HG03045 (cell line): Measurements from ENCODE around the gene NFYC.

Experiments
- ATAC-seq: cut with Tn5 transposase; IDR thresholded peaks from one replicate; pipeline ENCODE4 v1.9.1; 2021; ENCODE audit warnings: mild to moderate bottlenecking, moderate library complexity; ENCODE audit not compliant: unreplicated experiment

Gene NFYC

DNA sequence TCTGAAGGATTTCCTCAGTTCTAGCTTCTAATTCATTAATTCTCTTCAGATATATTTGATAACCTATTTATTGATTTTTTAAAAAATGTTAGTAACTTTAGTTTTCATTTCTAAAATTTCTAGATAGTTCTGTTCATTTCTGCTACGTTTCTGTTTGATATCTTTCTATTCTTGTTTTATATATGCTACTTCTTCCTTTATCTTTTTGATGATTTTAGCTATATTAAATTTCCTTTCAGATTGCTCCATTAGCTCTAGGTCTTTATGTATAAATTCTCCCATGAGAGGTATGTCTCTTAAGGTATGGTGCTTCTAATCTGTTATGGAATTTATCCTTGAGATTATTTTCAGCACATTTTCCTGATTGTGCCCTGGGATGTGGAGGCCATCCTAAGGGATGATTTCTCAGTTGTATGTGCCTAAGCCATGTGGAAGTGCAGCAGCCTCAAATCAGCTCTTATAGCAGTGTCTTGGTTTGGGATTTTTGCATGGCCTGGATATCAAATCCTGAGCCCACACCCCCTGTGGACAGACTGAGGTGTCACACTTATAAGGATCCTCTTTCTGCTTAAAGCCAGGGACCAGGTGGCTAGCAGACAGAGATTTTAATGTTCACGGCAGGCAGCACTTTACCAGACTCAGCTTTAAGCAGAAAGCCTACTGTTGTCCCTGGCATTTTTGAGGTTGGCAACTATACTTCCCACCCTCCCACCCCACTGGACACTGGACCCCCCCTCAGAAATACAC, 85.9 kb downstream of the NFYC start:
- ATAC-seq: no peak

DNA sequence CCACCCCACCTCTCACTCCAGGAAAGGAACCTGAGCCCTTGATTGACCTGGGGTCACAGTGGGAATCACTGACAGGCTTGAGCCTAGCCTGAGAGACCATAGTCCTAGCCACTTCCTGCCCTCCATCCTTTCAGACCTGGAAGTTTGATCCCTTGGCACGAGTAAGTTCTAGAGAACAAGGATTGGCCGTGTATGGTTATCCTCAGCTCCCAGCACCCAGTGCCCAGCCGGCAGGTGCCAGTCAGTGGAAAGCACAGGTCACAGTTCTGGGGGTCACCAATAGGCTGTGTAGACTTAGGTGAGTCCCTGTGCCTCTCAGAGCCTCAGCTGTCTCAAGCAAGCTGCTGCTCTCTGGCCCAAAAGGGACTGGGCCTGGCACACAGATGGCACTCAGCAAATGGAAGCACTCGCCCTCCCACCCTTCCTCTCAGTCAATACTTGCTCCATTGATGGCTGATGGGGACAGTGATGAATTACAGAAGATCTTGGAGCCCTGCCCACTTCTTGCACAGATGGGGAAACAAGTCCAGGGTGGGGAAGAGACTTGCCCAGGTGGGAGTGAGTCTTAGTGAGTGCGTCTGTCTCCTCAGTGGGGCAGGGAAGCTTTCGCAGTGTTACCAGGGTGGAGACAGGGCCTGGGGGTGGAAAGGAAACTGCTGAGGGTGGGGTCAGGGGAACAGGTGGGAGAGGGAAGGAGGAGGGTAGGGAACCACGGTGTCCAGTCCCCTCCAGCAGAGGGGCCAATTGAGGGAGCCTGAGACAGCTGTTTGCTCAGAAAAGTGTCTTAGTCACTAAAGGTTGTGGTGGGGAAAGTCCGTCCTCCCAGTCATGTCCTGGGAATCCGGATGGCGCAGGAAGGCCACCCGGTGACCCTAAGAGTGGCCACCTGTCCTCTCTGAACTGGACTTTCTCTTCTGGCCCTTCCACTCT, 89.4 kb downstream of the NFYC start:
- ATAC-seq: no peak

DNA sequence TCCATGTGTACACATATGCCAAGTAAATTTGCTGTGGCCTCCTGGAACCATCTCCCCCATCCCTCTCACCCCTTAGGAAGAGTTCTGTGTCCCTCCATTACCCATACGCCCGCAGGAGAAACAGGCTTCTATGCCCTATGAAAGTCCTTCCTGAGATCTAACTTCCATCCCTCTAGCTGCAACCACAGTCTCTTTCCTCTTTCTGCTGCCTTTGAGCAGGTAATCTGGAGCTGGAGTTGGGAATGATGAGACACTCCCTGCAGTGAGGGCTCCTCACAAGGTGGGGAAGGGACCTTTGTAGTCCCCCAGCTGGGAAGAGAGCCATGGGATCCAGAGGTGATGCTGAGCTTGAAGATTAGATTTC, 90.1 kb downstream of the NFYC start:
- ATAC-seq: no peak

DNA sequence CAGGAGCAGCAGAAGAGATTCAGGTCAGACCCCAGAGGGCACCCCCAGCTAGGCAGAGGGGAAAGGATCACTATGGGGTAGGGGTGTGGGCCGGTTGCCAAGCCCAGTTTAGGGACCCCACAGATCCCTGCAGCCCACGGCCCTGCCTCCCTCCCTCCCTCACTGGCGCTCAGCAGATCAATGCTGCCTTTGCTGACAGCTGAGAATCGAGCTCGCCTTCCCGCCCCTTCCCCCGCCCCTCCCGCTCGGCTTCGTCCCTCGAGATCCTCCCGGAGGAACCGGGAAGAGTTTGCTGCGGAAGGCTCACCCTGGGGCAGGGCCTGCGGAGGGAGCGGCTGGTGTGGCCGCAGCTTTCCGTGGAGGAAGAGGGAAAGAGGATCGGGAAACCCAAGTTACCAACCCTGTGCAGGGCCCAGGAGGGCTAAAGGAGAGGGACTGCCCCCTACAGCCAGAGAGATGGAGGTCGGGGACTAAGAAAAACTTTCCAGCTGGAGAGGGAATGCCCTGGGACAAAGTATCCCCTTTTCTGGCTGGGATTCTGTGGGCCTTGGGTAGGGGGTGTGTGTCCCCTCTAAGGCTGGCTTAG, 91.0 kb downstream of the NFYC start:
- no peak for ATAC-seq

DNA sequence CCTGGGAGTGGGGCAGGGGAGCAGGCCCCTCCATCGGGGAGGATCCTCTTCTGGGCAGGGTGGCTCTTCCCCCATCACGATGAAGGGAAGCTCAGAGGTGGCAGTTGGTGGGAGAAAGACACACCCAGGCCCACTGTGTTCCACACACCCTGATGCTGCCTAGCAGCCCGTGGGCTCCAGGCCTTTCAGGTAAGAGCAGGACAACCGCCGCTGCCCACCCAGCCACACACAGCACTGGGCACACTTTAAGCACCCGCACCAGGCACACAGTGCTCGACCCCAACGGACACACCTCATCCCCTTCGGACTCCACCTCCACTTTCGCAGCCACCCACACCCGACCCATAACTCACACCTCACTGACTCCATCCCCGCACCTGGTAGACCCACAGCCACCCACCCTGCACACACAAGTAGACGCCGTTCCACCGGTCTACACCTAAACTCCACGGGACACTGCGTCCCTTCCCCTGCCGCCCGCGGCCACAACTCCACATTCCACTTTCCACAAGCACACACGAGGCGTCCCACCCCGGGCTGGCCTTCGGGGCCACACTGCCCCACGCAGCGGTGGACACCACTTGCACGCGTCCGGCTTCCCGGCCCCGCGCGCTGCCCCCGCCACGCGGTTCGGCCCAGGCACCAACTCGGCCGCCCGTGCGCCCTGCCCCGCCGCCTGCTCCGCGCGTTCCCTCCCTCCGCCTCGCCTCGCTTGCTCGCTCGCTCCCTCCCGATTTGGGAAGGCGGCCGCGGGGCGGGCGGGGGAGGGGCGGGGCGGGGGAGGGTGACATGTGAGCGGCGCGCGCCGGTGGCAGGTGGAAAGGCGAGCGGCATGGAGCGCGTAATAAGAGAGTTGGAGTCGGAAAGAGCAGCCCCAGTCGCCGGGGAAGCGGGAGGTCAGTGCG, 91.7 kb downstream of the NFYC start, which contains the start of gene KCNQ4:
TSS of gene KCNQ4 (plus strand) at position 787 of the 905 bp plus-strand sequence. CDS start 307 bp downstream, outside the sequence.
- ATAC-seq: no peak

DNA sequence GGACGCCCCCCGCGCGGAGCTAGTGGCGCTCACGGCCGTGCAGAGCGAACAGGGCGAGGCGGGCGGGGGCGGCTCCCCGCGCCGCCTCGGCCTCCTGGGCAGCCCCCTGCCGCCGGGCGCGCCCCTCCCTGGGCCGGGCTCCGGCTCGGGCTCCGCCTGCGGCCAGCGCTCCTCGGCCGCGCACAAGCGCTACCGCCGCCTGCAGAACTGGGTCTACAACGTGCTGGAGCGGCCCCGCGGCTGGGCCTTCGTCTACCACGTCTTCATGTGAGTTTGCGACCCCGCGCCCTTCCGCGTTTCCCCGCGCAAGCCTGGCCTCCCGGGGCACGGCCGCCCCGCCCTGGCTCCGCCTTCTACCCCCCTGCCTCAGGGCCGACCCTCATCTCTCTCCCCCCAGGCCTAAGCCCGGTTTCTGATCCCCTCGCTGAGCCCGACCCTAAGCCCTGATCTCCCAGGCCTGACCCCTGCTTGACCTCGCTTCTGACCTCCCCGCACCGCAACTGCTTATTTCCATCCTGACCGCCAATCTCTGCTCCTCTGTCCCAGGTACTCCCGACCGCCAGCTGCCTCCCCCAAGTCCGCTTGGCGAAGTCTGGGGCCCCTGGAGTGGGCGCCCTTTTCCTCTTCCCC, 92.8 kb downstream of the NFYC start:
- ATAC-seq: no peak

DNA sequence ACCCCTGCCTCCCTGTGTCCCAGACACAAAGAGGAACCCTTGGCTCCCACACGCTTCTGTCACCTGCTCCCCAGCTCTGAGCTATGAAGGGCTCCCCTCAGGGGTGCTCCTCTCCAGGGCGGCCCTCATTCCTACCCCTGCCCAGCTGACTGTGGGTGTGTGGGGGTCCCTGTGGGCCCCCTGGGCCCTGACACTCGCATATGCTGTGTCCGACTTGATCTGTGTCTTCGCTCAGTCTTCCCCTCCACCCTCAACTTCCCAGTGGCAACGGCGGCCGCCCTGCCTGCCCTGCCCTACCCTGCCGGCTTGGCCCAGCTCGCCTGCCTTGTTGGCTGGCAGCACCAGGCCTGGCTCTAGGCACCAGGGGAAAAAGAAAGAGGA, 93.3 kb downstream of the NFYC start:
- no peak for ATAC-seq

DNA sequence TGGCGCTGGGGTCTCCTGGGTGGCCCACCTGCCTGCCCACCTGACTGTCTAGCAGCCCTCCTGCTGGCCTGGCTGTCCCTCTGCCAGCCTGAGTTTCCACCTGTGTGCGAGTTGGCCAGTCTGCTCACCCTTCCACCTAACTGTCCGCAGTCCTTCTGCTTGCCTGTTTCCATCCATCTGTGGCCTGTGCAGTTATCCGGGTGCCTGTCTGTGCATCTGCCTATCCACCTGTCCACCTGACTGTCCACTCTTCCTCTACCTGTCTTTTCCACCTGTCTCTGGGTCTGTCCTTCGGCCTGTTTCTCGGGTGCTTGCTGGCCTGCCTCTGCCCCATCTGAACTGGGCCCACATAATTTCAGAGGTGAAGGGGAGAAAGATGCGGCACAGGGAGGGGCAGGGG, 93.9 kb downstream of the NFYC start:
- ATAC-seq: no peak

DNA sequence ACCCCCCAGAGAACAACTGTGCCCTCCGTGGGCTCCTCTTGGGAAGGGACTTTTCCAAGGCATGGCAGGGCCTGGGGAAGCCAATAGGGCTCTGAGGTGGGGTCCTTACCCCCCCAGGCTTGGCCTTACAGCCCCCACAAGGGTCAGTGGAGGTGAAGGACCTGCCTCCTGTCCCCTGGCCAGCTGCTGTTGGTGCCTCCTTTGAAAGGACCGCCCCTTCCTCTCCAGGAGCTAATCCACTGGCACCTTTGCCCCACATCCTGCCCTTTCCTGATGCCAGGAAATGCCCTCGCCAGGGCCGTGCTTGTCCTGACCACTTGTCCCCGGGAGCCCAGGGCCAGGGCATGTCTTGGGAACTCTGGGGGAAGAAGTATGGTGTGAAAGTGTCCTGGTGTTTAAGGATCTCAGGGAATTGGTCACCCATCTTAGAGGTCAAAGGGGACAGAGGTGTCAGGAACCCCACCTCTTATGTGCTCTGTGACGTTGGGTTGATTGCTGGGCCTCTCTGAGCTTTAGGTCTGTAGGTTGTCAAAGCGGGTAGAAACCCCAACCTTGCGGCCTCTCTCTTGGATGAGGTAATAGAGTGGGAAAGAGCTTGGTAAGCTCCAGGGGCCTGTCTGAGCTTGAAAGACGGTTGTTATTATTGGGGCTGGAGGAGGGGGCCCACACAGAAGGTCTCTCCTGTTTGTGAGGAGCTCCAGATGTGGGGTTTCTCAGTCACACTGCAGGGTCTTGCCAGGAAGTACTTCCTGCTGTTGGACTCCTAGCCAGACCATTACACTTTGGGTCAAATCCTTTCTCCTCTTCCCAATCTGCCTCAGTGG, 94.9 kb downstream of the NFYC start:
- ATAC-seq: no peak

DNA sequence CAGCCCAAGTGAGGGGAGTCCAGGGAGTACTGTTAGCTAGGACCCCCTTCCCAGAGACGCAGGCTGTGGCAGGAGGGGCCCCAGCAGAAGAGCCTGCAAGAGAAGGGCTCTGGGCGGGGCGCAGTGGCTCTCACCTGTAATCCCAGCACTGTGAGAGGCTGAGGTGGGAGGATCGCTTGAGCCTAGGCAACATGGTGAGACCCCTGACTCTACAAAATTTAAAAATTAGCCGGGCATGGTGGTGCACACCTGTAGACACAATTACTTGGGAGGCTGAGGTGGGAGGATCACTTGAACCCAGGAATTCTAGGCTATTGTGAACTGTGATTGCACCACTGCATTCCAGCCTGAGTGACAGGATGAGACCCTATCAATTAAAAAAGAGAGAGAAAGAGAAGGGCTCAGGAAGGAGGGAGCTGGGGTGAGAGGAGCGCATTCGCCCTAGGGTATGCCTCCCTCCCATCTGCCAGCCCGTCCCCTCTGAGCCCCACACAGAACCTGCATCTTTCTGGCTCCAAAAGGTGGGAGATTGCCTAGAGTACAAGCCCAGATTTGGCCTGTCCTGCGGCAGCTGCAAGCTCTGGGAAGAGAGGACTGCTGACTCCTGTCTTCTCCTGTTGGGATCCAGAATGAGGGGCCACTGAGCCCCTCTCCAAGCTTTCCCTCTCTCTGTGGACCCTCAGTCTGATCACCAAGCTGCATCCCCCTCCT, 95.6 kb downstream of the NFYC start:
- no peak for ATAC-seq

DNA sequence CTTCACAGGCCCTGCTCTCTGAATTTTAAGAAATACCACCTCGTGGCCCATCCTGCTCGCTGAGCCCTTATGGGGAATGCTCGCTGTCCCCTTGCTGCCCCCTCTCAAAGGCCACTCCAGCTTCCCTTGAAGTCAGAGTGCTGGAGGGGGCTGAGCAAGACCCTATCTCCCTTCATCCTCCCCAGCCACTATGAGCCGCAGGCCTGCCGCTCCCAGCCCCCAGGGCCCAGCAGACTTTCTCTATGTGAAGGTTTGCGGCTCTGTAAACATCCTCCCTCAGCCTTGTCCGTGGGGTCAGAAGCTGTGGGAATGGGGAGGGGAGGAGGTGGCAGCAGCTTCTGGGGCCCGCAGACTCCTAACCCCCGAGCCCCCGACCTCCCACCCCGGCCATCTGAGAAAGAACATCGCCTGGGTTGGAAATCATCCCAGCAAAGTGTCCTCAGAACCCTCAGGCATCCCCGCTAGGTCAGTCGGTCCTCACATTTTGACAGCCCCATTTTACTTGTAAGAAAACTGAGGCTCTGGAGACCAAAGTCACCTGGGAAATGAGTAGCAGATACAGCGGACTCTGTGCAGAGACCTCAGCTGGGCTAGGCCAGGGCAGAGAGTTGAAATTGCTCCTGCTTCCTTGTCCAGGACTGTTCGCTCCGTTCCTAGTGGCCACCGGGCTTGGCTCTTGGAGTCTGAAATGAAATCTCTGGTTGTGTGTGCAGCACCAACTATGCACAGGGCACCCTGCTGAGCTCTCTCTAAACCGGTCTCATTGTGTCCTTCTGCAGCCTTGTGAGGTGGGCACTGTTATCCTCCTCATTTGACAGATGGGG, 96.4 kb downstream of the NFYC start:
- no peak for ATAC-seq

DNA sequence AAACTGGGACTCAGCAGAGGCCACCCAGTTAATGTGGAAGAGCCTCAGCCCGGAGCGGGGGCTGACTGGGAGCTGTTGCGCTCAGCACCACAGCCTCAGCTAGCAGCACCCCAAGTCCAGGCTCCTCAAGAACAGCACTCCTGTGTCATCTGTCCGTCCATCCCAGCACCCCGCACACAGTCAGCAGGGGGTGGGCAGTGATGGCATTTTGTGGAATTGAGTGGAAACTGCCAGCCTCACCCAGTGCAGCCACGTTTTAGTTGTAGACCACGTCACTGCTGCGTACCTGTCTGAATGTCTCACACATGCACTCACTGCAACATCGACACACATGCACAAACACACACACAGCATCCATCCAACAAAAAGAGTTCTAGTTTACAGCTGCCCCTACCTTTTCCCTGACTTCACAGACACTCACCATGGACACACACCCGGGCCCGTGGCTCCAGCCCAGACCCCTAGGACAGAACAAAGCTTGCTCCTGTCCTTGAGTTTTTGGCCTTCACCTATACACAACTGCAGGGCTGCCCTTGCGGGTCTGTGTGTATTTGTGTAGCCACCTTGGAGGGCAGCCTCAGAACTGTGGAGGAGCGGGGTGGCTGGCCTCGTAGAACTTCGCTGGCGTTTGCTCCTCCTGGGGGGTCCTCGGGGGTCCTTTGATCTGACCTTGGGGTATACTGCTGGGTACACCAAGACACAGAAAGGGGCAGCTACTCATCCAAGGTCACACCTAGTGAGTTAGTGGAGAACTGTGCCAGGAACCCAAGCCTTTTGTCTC, 97.2 kb downstream of the NFYC start:
- ATAC-seq: no peak

DNA sequence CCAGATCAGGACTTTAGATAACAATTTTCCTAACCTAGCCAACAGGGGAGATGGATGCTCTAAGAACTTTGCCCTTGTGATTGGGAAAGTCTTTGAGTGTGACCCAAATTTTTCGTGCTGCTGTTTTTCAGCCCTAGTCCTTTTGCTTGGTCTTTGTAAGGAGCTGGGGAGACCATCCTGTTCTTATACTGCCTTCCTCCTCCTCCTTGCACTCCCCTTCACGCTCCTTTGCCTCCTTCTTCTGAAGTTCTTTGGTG, 97.8 kb downstream of the NFYC start:
- no peak for ATAC-seq

DNA sequence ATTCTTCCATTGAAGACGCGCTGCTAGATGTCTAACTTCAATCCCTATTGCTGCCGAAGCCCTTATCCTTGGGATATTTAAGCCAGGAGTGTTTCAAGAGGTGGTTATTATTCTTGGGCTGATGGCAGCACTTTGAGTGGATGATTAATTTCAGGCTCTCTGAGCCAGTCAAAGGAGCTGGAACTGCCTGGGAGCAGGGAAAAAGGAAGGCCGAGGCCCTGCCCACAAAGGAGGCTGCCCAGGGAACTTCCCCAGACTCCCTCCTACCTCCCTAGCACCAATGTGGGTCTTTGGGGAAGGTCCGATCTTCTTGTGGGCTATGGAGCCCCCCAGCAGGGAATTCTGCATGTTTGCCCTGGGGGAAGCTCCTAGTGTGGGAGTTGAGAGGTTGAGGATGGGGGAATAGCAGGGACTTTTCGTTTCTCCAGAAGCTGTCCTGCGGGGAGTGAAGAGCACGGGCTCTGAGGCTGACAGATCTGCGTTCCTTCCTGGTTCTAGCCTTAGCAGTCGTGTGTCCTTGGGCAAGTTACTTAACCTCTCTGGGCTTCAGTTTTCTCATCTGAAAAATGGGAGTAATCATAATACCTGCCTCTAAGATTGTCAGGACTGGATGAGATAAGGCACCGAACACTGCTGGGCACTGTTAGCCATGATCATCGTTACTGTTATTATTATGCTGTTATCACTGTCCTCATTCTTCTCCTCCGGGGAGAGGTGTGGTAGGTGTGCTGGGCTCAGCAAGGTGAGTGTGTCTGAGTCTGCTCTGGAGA, 98.3 kb downstream of the NFYC start:
- no peak for ATAC-seq

DNA sequence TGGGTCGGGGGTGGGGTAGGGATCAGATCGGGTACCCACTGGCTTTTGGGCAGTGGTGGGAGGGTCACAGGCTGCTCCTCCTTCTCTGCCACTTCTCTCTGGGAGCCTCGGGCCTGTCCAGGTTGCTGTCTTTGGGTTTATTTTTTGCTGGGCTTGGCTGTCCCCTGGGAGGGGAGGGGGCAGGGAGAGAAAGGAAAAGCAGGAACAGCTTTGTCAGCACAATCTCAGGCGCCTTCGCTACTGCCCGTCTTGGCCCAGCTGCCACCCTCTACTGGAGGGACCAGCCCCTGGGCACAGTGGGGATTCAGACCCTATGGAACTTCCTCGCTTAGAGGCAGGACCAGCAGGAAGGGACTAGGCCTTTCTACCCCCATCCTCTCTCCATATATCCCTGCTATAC, 100.5 kb downstream of the NFYC start:
- ATAC-seq: no peak

DNA sequence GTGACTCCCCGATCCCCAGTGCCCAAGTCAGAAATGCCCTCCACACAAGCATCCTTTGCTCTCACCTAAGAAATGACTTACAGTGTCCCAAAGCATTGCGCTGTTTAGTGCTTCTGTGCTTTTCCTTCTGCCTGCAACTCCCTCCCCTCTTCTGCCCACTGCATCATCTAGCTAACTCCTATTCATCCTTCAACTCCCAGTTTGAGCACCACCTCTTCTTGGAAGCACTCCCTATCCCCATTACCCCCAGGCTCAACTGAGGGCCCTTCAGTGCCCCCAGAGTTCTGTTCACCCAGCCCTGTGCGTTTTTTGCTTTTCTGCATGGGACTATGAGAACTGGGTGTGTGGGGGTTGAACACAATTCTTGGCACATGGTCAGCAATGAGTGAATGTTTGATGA, 102.1 kb downstream of the NFYC start:
- no peak for ATAC-seq

DNA sequence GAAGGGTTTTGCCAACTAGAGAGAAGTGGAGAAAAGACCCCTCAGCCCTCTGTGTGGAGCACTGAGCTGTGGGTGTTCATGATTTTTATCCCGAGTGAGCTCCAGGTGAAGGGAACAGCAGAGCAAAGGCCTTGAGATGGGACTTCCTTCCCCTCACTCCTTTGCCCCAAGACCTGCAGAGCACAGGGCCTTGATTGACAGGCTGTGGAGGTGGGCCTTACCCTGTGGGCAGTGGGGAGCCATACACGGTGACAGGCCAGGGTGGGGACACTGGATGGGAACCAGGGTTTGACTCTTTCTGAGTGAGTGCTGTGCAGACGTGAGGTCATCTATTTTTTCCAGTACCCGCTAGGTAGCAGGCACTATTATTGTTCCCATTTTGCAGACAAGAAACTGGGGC, 102.5 kb downstream of the NFYC start:
- no peak for ATAC-seq
